Keratinocyte (primary cell): ENCODE results near the gene SPP2. TPM values are rescaled to one million over a fixed set of nuclear protein-coding genes. Genes with fewer than 3 reads are reported as not detected.

ENCODE experiments used
- DNase-seq: peaks from one replicate; pipeline ENCODE4 v3.0.0-alpha.2; 2011; ENCODE audit warnings: low read depth, missing footprints, low spot score
- FAIRE-seq: peaks from 2 replicates; lab custom pipeline; 2011; peaks lifted over from hg19 to GRCh38; lab: Jason Lieb, UNC
- H2AFZ ChIP-seq: 2 replicates; pipeline ENCODE4 v1.6.0; 2012; ENCODE audit warnings: low read length, control low read depth, inconsistent platforms; ENCODE audit not compliant: control insufficient read depth
- H3K27ac ChIP-seq: 2 replicates; pipeline ENCODE4 v1.5.1; 2011; ENCODE audit warnings: low read length; ENCODE audit not compliant: control insufficient read depth, insufficient read depth
- H3K27me3 ChIP-seq: 3 replicates; pipeline ENCODE4 v1.6.0; 2011; ENCODE audit warnings: low read length; ENCODE audit not compliant: control insufficient read depth, insufficient read depth; ENCODE audit errors: extremely low read depth
- H3K36me3 ChIP-seq, 2 experiments: 2 replicates in 1 of 2; 3 replicates in 1 of 2; pipeline ENCODE4 v1.5.1; 2011; ENCODE audit warnings: low read length in 2 of 2, mild to moderate bottlenecking in 1 of 2; ENCODE audit not compliant: control insufficient read depth in 2 of 2, insufficient read depth in 2 of 2; ENCODE audit errors: extremely low read depth in 1 of 2
- H3K4me1 ChIP-seq: 3 replicates; pipeline ENCODE4 v1.5.1; 2011; ENCODE audit warnings: low read length; ENCODE audit not compliant: control insufficient read depth, insufficient read depth; ENCODE audit errors: extremely low read depth
- H3K4me2 ChIP-seq: 3 replicates; pipeline ENCODE4 v1.6.0; 2011; ENCODE audit warnings: low read depth, low read length; ENCODE audit not compliant: control insufficient read depth, insufficient read depth; ENCODE audit errors: extremely low read depth
- H3K4me3 ChIP-seq, 3 experiments: fragments of 200-600 bp in 1 of 3; sonication (generic) in 1 of 3; 2 replicates in 2 of 3; 3 replicates in 1 of 3; pipeline ENCODE4 v1.5.1; 2011 to 2016; ENCODE audit warnings: low read length in 3 of 3, mild to moderate bottlenecking in 3 of 3, control low read depth in 2 of 3, inconsistent platforms in 1 of 3, low read depth in 1 of 3, mixed read lengths in 1 of 3, mixed run types in 1 of 3, moderate library complexity in 1 of 3; ENCODE audit not compliant: control insufficient read depth in 2 of 3, insufficient read depth in 2 of 3; ENCODE audit errors: extremely low read depth in 1 of 3
- H3K79me2 ChIP-seq: 2 replicates; pipeline ENCODE4 v1.6.0; 2012; ENCODE audit warnings: low read length; ENCODE audit not compliant: control insufficient read depth, insufficient read depth
- H3K9ac ChIP-seq: 3 replicates; pipeline ENCODE4 v1.6.0; 2011; ENCODE audit warnings: low read length; ENCODE audit not compliant: control insufficient read depth, insufficient read depth; ENCODE audit errors: extremely low read depth
- H3K9me1 ChIP-seq: 3 replicates; pipeline ENCODE4 v1.6.0; 2011; ENCODE audit warnings: low read length; ENCODE audit not compliant: control insufficient read depth, insufficient read depth; ENCODE audit errors: extremely low read depth
- H3K9me3 ChIP-seq: 2 replicates; pipeline ENCODE4 v1.5.1; 2012; ENCODE audit warnings: low read depth, low read length; ENCODE audit not compliant: control insufficient read depth
- H4K20me1 ChIP-seq: 3 replicates; pipeline ENCODE4 v1.6.0; 2011; ENCODE audit warnings: low read length; ENCODE audit not compliant: control insufficient read depth, insufficient read depth; ENCODE audit errors: extremely low read depth
- CTCF ChIP-seq, 3 experiments: IDR thresholded peaks in 1 of 3; conservative IDR thresholded peaks in 1 of 3; optimal IDR thresholded peaks in 1 of 3; 2 replicates in 2 of 3; 3 replicates in 1 of 3; pipeline versions ENCODE3 to v1.5.1; 2011; ENCODE audit warnings: low read length in 3 of 3, mild to moderate bottlenecking in 3 of 3, moderate library complexity in 2 of 3, control low read depth in 1 of 3, inconsistent platforms in 1 of 3; ENCODE audit not compliant: insufficient read depth in 2 of 3; ENCODE audit errors: extremely low read depth in 1 of 3
- EZH2 ChIP-seq: IDR thresholded peaks from one replicate; pipeline ENCODE4 v1.6.1; 2012; ENCODE audit warnings: inconsistent platforms, mild to moderate bottlenecking, low read length, moderate library complexity
- dilution Hi-C: fragments of 300-500 bp; cut with MboI; formaldehyde crosslinking; loops from one replicate; pipeline ENCODE4 v1.7.0; 2020; ENCODE audit warnings: low sequenced_read_pairs; ENCODE audit not compliant: extremely low pct_ligation_motif_present
- polyA plus RNA-seq, 5 experiments: library from polyadenylated mRNA; depleted of rRNA in 3 of 5; stranded (reverse) in 3 of 5; stranded (forward) in 1 of 5; unstranded in 1 of 5; fragments of >200 nt; gene quantifications; 1 replicate in 1 of 5; 2 replicates in 3 of 5; 3 replicates in 1 of 5; pipeline versions ENCODE4 v1.2.1 to v1.2.3, GENCODE V29; 2011 to 2012; ENCODE audit warnings: missing spikeins in 2 of 5, low read depth in 1 of 5, low replicate concordance in 1 of 5

SPP2 gene
- polyA plus RNA-seq, 1 donor (not counting 4 experiments of a cell fraction or from before 2014, with no cell fraction given): 0.13 TPM

GRCh38 chr2:234051374-234052070 lies 1.0 kb downstream of the SPP2 start:
- DNase-seq: no peak
- H3K9me1 ChIP-seq: no peaks in the 10 kb centered on the region
- FAIRE-seq: peak; percentile 58
- no peak overlapping the region for H3K27ac ChIP-seq
- no peak for TF ChIP-seq CTCF (optimal IDR thresholded peaks at IDR 0.05 in 1 of 3, IDR thresholded peaks at IDR 0.05 in 1 of 3, conservative IDR thresholded peaks at IDR 0.05 in 1 of 3; ENCODE audit: extremely low read depth in 1 of 3, insufficient read depth in 2 of 3, low read length in 3 of 3)
- no peak for TF ChIP-seq EZH2
- H3K79me2 ChIP-seq: no peaks in the 10 kb centered on the region
- no peaks in the 10 kb centered on the region for H3K27me3 ChIP-seq
- dilution Hi-C loops: no loop called here
- no peaks in the 10 kb centered on the region for H3K36me3 ChIP-seq
- H3K9ac ChIP-seq: no peak overlapping the region
- H3K9me3 ChIP-seq: no peaks in the 10 kb centered on the region
- H3K4me3 ChIP-seq: no peak overlapping the region
- H3K4me1 ChIP-seq: peaks cover 13% of the 10 kb centered on the region
- peak overlapping the region; percentile 64 for H2AFZ ChIP-seq
- H4K20me1 ChIP-seq: no peaks in the 10 kb centered on the region
- H3K4me2 ChIP-seq: peak overlapping the region; percentile 34

- Histone ChIP-seq H3K79me2 (no peaks in the 10 kb centered on the region), H3K9me3 (no peaks in the 10 kb centered on the region), H3K4me3 (no peak overlapping the region), H3K4me1 (no peaks in the 10 kb centered on the region), H2AFZ (no peak overlapping the region), H4K20me1 (no peaks in the 10 kb centered on the region), H3K27me3 (no peaks in the 10 kb centered on the region), H3K4me2 (no peak overlapping the region), H3K27ac (no peak overlapping the region), H3K9ac (no peak overlapping the region), H3K9me1 (no peaks in the 10 kb centered on the region), H3K36me3 (no peaks in the 10 kb centered on the region)
- DNase-seq (no peak), FAIRE-seq (no peak)
- TF ChIP-seq CTCF (optimal IDR thresholded peaks at IDR 0.05 in 1 of 3, IDR thresholded peaks at IDR 0.05 in 1 of 3, conservative IDR thresholded peaks at IDR 0.05 in 1 of 3; ENCODE audit: extremely low read depth in 1 of 3, insufficient read depth in 2 of 3, low read length in 3 of 3): no peak
- no peak for TF ChIP-seq EZH2
- dilution Hi-C loops: no loop called here
Measured at GRCh38 chr2:234058881-234059280, 8.4 kb downstream of the SPP2 start.
